H9 (cell line): ENCODE measurements around the gene ADA. TPM values are rescaled to one million over a fixed set of nuclear protein-coding genes. Genes with fewer than 3 reads are reported as not detected.

Source experiments
- DNase-seq: peaks from one replicate; pipeline ENCODE4 v3.0.0-alpha.2; 2017
- H2AFZ ChIP-seq: one replicate; pipeline ENCODE4 v1.6.1; 2013; ENCODE audit warnings: mild to moderate bottlenecking, low read length, control low read depth, moderate library complexity
- H2AK5ac ChIP-seq: 2 replicates; pipeline ENCODE4 v1.6.1; 2013; ENCODE audit warnings: low read length, control low read depth, mixed read lengths; ENCODE audit not compliant: insufficient read length
- H2BK120ac ChIP-seq: one replicate; pipeline ENCODE4 v1.6.1; 2013; ENCODE audit warnings: low read depth, mild to moderate bottlenecking, low read length, control low read depth, inconsistent platforms; ENCODE audit not compliant: poor library complexity, severe bottlenecking
- H2BK12ac ChIP-seq: 2 replicates; pipeline ENCODE4 v1.6.1; 2013; ENCODE audit warnings: low read length, control low read depth, mixed read lengths, low read depth; ENCODE audit not compliant: insufficient read length
- H2BK15ac ChIP-seq: 2 replicates; pipeline ENCODE4 v1.6.1; 2013; ENCODE audit warnings: low read depth, low read length, control low read depth
- H2BK20ac ChIP-seq: one replicate; pipeline ENCODE4 v1.6.1; 2013; ENCODE audit warnings: low read depth, mild to moderate bottlenecking, low read length, control low read depth, inconsistent platforms; ENCODE audit not compliant: poor library complexity, severe bottlenecking
- H2BK5ac ChIP-seq: 2 replicates; pipeline ENCODE4 v1.6.1; 2013; ENCODE audit warnings: low read length, control low read depth, mixed read lengths; ENCODE audit not compliant: insufficient read length
- H3K14ac ChIP-seq: 2 replicates; pipeline ENCODE4 v1.6.1; 2013; ENCODE audit warnings: low read length, control low read depth; ENCODE audit not compliant: insufficient read depth
- H3K18ac ChIP-seq: 2 replicates; pipeline ENCODE4 v1.6.1; 2013; ENCODE audit warnings: low read depth, mild to moderate bottlenecking, mixed read lengths, low read length, control low read depth; ENCODE audit not compliant: insufficient read length
- H3K23ac ChIP-seq: 2 replicates; pipeline ENCODE4 v1.6.1; 2013; ENCODE audit warnings: low read length, control low read depth, mixed read lengths, low read depth; ENCODE audit not compliant: insufficient read length
- H3K23me2 ChIP-seq: 2 replicates; pipeline ENCODE4 v1.6.1; 2013; ENCODE audit warnings: low read depth, mild to moderate bottlenecking, mixed read lengths, low read length, control low read depth; ENCODE audit not compliant: insufficient read length, poor library complexity, severe bottlenecking
- H3K27ac ChIP-seq: 2 replicates; pipeline ENCODE4 v1.5.1; 2013; ENCODE audit warnings: low read length, control low read depth, mixed read lengths, low read depth; ENCODE audit not compliant: insufficient read length
- H3K27me3 ChIP-seq: 2 replicates; pipeline ENCODE4 v1.6.1; 2013; ENCODE audit warnings: low read length, control low read depth, inconsistent platforms; ENCODE audit not compliant: insufficient read depth
- H3K4ac ChIP-seq: 2 replicates; pipeline ENCODE4 v1.6.1; 2013; ENCODE audit warnings: low read depth, mild to moderate bottlenecking, control low read depth, inconsistent platforms, low read length, moderate library complexity
- H3K4me1 ChIP-seq: 2 replicates; pipeline ENCODE4 v1.6.1; 2013; ENCODE audit warnings: low read length, control low read depth, inconsistent platforms; ENCODE audit not compliant: insufficient read depth
- H3K4me2 ChIP-seq: 2 replicates; pipeline ENCODE4 v1.6.1; 2013; ENCODE audit warnings: low read length, control low read depth, mixed read lengths; ENCODE audit not compliant: insufficient read length, insufficient read depth
- H3K56ac ChIP-seq: 2 replicates; pipeline ENCODE4 v1.6.1; 2013; ENCODE audit warnings: low read depth, mild to moderate bottlenecking, mixed read lengths, low read length, control low read depth; ENCODE audit not compliant: insufficient read length
- H3K79me1 ChIP-seq: 2 replicates; pipeline ENCODE4 v1.6.1; 2013; ENCODE audit warnings: low read depth, mild to moderate bottlenecking, moderate library complexity, low read length, control low read depth, inconsistent platforms; ENCODE audit not compliant: insufficient read depth, poor library complexity, severe bottlenecking
- H3K79me2 ChIP-seq: 2 replicates; pipeline ENCODE4 v1.6.1; 2013; ENCODE audit warnings: low read length, control low read depth, inconsistent platforms; ENCODE audit not compliant: insufficient read depth
- H3K9ac ChIP-seq: 2 replicates; pipeline ENCODE4 v1.6.1; 2013; ENCODE audit warnings: low read length, control low read depth, mixed read lengths; ENCODE audit not compliant: insufficient read length; ENCODE audit errors: extremely low read depth
- H3K9me3 ChIP-seq: one replicate; pipeline ENCODE4 v1.6.1; 2013; ENCODE audit warnings: low read depth, low read length, inconsistent platforms; ENCODE audit not compliant: control insufficient read depth
- H3T11ph ChIP-seq: one replicate; pipeline ENCODE4 v1.6.1; 2013; ENCODE audit warnings: mild to moderate bottlenecking, low read length, control low read depth, inconsistent platforms
- H4K20me1 ChIP-seq: one replicate; pipeline ENCODE4 v1.6.1; 2013; ENCODE audit not compliant: control insufficient read depth, insufficient read length, insufficient read depth
- H4K5ac ChIP-seq: 2 replicates; pipeline ENCODE4 v1.6.1; 2013; ENCODE audit warnings: low read depth, mild to moderate bottlenecking, mixed read lengths, low read length, control low read depth; ENCODE audit not compliant: insufficient read length
- H4K8ac ChIP-seq: replicated peaks from 2 replicates; pipeline ENCODE4 v1.6.1; 2013; ENCODE audit warnings: low read length, control low read depth, mixed read lengths, low read depth; ENCODE audit not compliant: insufficient read length
- H4K91ac ChIP-seq: 2 replicates; pipeline ENCODE4 v1.6.1; 2013; ENCODE audit warnings: low read depth, mild to moderate bottlenecking, moderate library complexity, mixed read lengths, low read length, control low read depth; ENCODE audit not compliant: insufficient read length
- H3K27ac Mint-ChIP-seq, 3 experiments: 2 replicates in 2 of 3; 3 replicates in 1 of 3; pipeline ENCODE4 v1.8.0; 2020 to 2021; ENCODE audit warnings: mixed read lengths in 3 of 3, mild to moderate bottlenecking in 1 of 3, moderate library complexity in 1 of 3
- H3K27me3 Mint-ChIP-seq: 2 replicates; pipeline ENCODE4 v1.8.0; 2021; ENCODE audit warnings: low read depth, mild to moderate bottlenecking, moderate library complexity, mixed read lengths
- H3K36me3 Mint-ChIP-seq, 3 experiments: 2 replicates in 2 of 3; 3 replicates in 1 of 3; pipeline ENCODE4 v1.8.0; 2020 to 2021; ENCODE audit warnings: low read depth in 3 of 3, mixed read lengths in 3 of 3; ENCODE audit not compliant: insufficient read depth in 1 of 3
- H3K4me1 Mint-ChIP-seq, 2 experiments: 2 replicates each; pipeline ENCODE4 v1.8.0; 2020; ENCODE audit warnings: mixed read lengths in 2 of 2
- H3K4me3 Mint-ChIP-seq, 2 experiments: 2 replicates in 1 of 2; 3 replicates in 1 of 2; pipeline ENCODE4 v1.8.0; 2020 to 2021; ENCODE audit warnings: mild to moderate bottlenecking in 2 of 2, mixed read lengths in 2 of 2, moderate library complexity in 1 of 2
- H3K9me3 Mint-ChIP-seq, 2 experiments: 2 replicates in 1 of 2; 3 replicates in 1 of 2; pipeline ENCODE4 v1.8.0; 2020; ENCODE audit warnings: mild to moderate bottlenecking in 2 of 2, mixed read lengths in 2 of 2, moderate library complexity in 1 of 2
- WGBS: extraction: QIAGEN DNeasy Blood & Tissue Kit; methylation state at CpG from one replicate; pipeline ENCODE4 v1.1.7; 2013; ENCODE audit warnings: missing lambda C conversion rate, low lambda C conversion rate, mixed read lengths; ENCODE audit not compliant: insufficient read length; ENCODE audit errors: extremely low coverage; 5-methylcytosine and 5-hydroxymethylcytosine counted together
- total RNA-seq: library from RNA; stranded (reverse); gene quantifications from 2 replicates; pipeline ENCODE4 v1.2.1, GENCODE V29; 2021
- TF ChIP-seq, protein P1 (sequence below): fragments of 200-600 bp; sonication (generic); conservative IDR thresholded peaks from 3 replicates; pipeline ENCODE4 v1.8.0; 2021; ENCODE audit warnings: antibody characterized with exemption, mild to moderate bottlenecking

Gene ADA
- total RNA-seq, 1 experiment from 2014 or later = 22.0 TPM

DNA sequence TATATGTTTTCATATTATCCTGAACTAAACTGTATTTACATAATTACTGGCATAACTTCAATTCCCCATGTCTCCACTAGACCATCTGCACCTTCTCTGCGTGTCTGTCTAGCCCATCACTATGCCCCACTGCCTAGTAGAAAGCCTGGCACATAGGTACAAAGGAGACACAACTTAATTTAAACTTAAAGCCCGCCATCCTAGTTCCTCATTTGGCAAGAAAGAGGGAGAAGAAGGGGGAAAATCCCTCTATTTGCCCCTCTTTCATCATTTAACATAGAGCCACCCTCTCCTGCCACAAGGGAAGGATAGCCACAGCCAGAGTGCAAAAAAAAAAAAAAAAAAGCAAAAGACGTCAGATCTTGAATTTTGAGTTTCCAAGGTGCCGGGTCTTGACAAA is 67.3 kb downstream of the ADA start:
- Histone ChIP-seq H2BK5ac (no peak overlapping the region), H4K20me1 (no peaks in the 10 kb centered on the region), H2BK120ac (no peak overlapping the region), H3K27me3 (no peaks in the 10 kb centered on the region), H4K5ac (no peak overlapping the region), H3K9me3 (no peaks in the 10 kb centered on the region), H3T11ph (no peak overlapping the region), H4K91ac (no peak overlapping the region), H3K4ac (no peak overlapping the region), H3K23ac (no peak overlapping the region), H2AFZ (no peak overlapping the region), H2BK12ac (no peak overlapping the region), H3K4me2 (no peak overlapping the region), H3K79me2 (no peaks in the 10 kb centered on the region), H3K27ac (no peak overlapping the region), H3K56ac (no peak overlapping the region), H2BK15ac (no peak overlapping the region), H3K79me1 (no peaks in the 10 kb centered on the region), H3K14ac (no peak overlapping the region), H2AK5ac (no peak overlapping the region), H3K4me1 (peaks cover 15% of the 10 kb centered on the region; the same call in 1 of the 2 replicates), H3K9ac (no peak overlapping the region), H3K23me2 (no peaks in the 10 kb centered on the region), H4K8ac (no peak overlapping the region), H2BK20ac (no peak overlapping the region), H3K18ac (no peak overlapping the region)
- DNase-seq = no peak
- no peaks in the 10 kb centered on the region for H3K27me3 Mint-ChIP-seq
- no peaks in the 10 kb centered on the region for H3K36me3 Mint-ChIP-seq
- no peak overlapping the region for H3K27ac Mint-ChIP-seq
- no peak overlapping the region for H3K4me3 Mint-ChIP-seq
- H3K9me3 Mint-ChIP-seq = no peaks in the 10 kb centered on the region
- TF ChIP-seq, protein P1, sequence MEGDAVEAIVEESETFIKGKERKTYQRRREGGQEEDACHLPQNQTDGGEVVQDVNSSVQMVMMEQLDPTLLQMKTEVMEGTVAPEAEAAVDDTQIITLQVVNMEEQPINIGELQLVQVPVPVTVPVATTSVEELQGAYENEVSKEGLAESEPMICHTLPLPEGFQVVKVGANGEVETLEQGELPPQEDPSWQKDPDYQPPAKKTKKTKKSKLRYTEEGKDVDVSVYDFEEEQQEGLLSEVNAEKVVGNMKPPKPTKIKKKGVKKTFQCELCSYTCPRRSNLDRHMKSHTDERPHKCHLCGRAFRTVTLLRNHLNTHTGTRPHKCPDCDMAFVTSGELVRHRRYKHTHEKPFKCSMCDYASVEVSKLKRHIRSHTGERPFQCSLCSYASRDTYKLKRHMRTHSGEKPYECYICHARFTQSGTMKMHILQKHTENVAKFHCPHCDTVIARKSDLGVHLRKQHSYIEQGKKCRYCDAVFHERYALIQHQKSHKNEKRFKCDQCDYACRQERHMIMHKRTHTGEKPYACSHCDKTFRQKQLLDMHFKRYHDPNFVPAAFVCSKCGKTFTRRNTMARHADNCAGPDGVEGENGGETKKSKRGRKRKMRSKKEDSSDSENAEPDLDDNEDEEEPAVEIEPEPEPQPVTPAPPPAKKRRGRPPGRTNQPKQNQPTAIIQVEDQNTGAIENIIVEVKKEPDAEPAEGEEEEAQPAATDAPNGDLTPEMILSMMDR = no peak
- H3K4me1 Mint-ChIP-seq = peaks cover 37 to 42% of the 10 kb centered on the region in 2 experiments
- no CpG with 5 or more reads among the region's 4 CpGs for WGBS
